Measurements from ENCODE around the gene DAP. TPM values are rescaled to one million over a fixed set of nuclear protein-coding genes. Genes with fewer than 3 reads are reported as not detected.

Gene DAP
- total RNA-seq, 2 experiments from 2014 or later: 60.5 to 64.8 TPM

- Mint-ChIP-seq H3K4me3 (no peak overlapping the region), H3K36me3 (ENCODE audit: low read depth) (peaks cover 7% of the 10 kb centered on the region), H3K4me1 (peaks cover 14% of the 10 kb centered on the region), H3K27me3 (no peaks in the 10 kb centered on the region), H3K9me3 (no peaks in the 10 kb centered on the region), H3K27ac (no peak overlapping the region)
- ChIA-PET CTCF (interaction anchor here (1.1 kb wide), 1 partner anchor 12 kb away, joined by 3 read pairs; no protein-coding TSS in a partner anchor), POLR2A (no interaction called here)
- DNase-seq: no peak
These were observed 51.1 kb downstream of the DAP start for GRCh38 chr5:10709933-10710332.

GRCh38 chr5:10709409-10709808 is 51.6 kb downstream of the DAP start:
- no peaks in the 10 kb centered on the region for H3K9me3 Mint-ChIP-seq
- no peaks in the 10 kb centered on the region for H3K27me3 Mint-ChIP-seq
- H3K4me1 Mint-ChIP-seq: peaks cover 19% of the 10 kb centered on the region
- CTCF ChIA-PET: interaction anchor here (1.1 kb wide), 1 partner anchor 12 kb away, joined by 3 read pairs; no protein-coding TSS in a partner anchor
- POLR2A ChIA-PET: no interaction called here
- peaks cover 6% of the 10 kb centered on the region for H3K36me3 Mint-ChIP-seq (ENCODE audit: low read depth)
- no peak overlapping the region for H3K27ac Mint-ChIP-seq
- no peak for DNase-seq
- H3K4me3 Mint-ChIP-seq: no peak overlapping the region

GRCh38 chr5:10708189-10708944 is 52.7 kb downstream of the DAP start:
- ChIA-PET POLR2A (no interaction called here), CTCF (no interaction called here)
- Mint-ChIP-seq H3K27ac (no peak overlapping the region), H3K27me3 (no peaks in the 10 kb centered on the region), H3K9me3 (no peaks in the 10 kb centered on the region), H3K4me3 (no peak overlapping the region), H3K4me1 (peaks cover 22% of the 10 kb centered on the region), H3K36me3 (ENCODE audit: low read depth) (peaks cover 2% of the 10 kb centered on the region)
- DNase-seq: no peak

GRCh38 chr5:10707198-10708142 is 53.6 kb downstream of the DAP start:
- Mint-ChIP-seq H3K4me1 (peaks cover 17% of the 10 kb centered on the region), H3K27me3 (no peaks in the 10 kb centered on the region), H3K36me3 (ENCODE audit: low read depth) (no peaks in the 10 kb centered on the region), H3K9me3 (no peaks in the 10 kb centered on the region), H3K4me3 (no peak overlapping the region), H3K27ac (no peak overlapping the region)
- CTCF ChIA-PET: no interaction called here
- POLR2A ChIA-PET: no interaction called here
- DNase-seq: no peak

- no peak overlapping the region for H3K4me3 Mint-ChIP-seq
- POLR2A ChIA-PET: no interaction called here
- H3K4me1 Mint-ChIP-seq: peaks cover 17% of the 10 kb centered on the region
- no peak for DNase-seq
- CTCF ChIA-PET: no interaction called here
- H3K36me3 Mint-ChIP-seq (ENCODE audit: low read depth): peaks cover 1% of the 10 kb centered on the region
- H3K9me3 Mint-ChIP-seq: no peaks in the 10 kb centered on the region
- no peaks in the 10 kb centered on the region for H3K27me3 Mint-ChIP-seq
- H3K27ac Mint-ChIP-seq: no peak overlapping the region
These were observed 54.7 kb downstream of the DAP start for GRCh38 chr5:10706326-10706725.

- Mint-ChIP-seq H3K27me3 (no peaks in the 10 kb centered on the region), H3K4me1 (peaks cover 17% of the 10 kb centered on the region), H3K36me3 (ENCODE audit: low read depth) (peaks cover 1% of the 10 kb centered on the region), H3K4me3 (no peak overlapping the region), H3K27ac (no peak overlapping the region), H3K9me3 (no peaks in the 10 kb centered on the region)
- DNase-seq: no peak
- CTCF ChIA-PET: no interaction called here
- POLR2A ChIA-PET: no interaction called here
These were observed 55.3 kb downstream of the DAP start for GRCh38 chr5:10705747-10706146.

- Mint-ChIP-seq H3K27ac (no peak overlapping the region), H3K36me3 (ENCODE audit: low read depth) (peaks cover 1% of the 10 kb centered on the region), H3K4me3 (no peak overlapping the region), H3K4me1 (peaks cover 20% of the 10 kb centered on the region), H3K9me3 (no peaks in the 10 kb centered on the region), H3K27me3 (no peaks in the 10 kb centered on the region)
- DNase-seq: no peak
- ChIA-PET CTCF (no interaction called here), POLR2A (no interaction called here)
These were observed 55.9 kb downstream of the DAP start for GRCh38 chr5:10704949-10705621.

- CTCF ChIA-PET: interaction anchor here (1.1 to 2.2 kb wide), 2 partner anchors 10 to 19 kb away, joined by 3 to 7 read pairs; no protein-coding TSS in a partner anchor
- POLR2A ChIA-PET: no interaction called here
- peaks cover 24% of the 10 kb centered on the region for H3K4me1 Mint-ChIP-seq
- no peak overlapping the region for H3K27ac Mint-ChIP-seq
- H3K9me3 Mint-ChIP-seq: no peaks in the 10 kb centered on the region
- peaks cover 1% of the 10 kb centered on the region for H3K36me3 Mint-ChIP-seq (ENCODE audit: low read depth)
- no peak for DNase-seq
- H3K4me3 Mint-ChIP-seq: no peak overlapping the region
- no peaks in the 10 kb centered on the region for H3K27me3 Mint-ChIP-seq
These were observed 57.4 kb downstream of the DAP start for GRCh38 chr5:10703676-10704075.

- H3K27ac Mint-ChIP-seq: no peak overlapping the region
- no peak for DNase-seq
- POLR2A ChIA-PET: interaction anchor here (0.7 kb wide), 1 partner anchor 274 kb away, joined by 3 read pairs; no protein-coding TSS in a partner anchor
- no peak overlapping the region for H3K4me3 Mint-ChIP-seq
- peaks cover 24% of the 10 kb centered on the region for H3K4me1 Mint-ChIP-seq
- CTCF ChIA-PET: interaction anchor here (1.1 to 2.2 kb wide), 3 partner anchors 10 to 250 kb away, joined by 3 to 7 read pairs (median 4); no protein-coding TSS in a partner anchor
- peaks cover 1% of the 10 kb centered on the region for H3K36me3 Mint-ChIP-seq (ENCODE audit: low read depth)
- no peaks in the 10 kb centered on the region for H3K9me3 Mint-ChIP-seq
- no peaks in the 10 kb centered on the region for H3K27me3 Mint-ChIP-seq
These were observed 58.0 kb downstream of the DAP start for GRCh38 chr5:10702911-10703491.

- Mint-ChIP-seq H3K27ac (no peak overlapping the region), H3K36me3 (ENCODE audit: low read depth) (peaks cover 1% of the 10 kb centered on the region), H3K9me3 (no peaks in the 10 kb centered on the region), H3K4me1 (peaks cover 24% of the 10 kb centered on the region), H3K27me3 (no peaks in the 10 kb centered on the region), H3K4me3 (no peak overlapping the region)
- POLR2A ChIA-PET: interaction anchor here (0.7 kb wide), 1 partner anchor 273 kb away, joined by 3 read pairs; no protein-coding TSS in a partner anchor
- CTCF ChIA-PET: interaction anchor here (0.6 to 2.2 kb wide), 3 partner anchors 18 to 249 kb away, joined by 3 to 7 read pairs (median 4); no protein-coding TSS in a partner anchor
- no peak for DNase-seq
These were observed 58.9 kb downstream of the DAP start for GRCh38 chr5:10702040-10702629.

- no peaks in the 10 kb centered on the region for H3K9me3 Mint-ChIP-seq
- DNase-seq: peak; percentile 29
These were observed 59.4 kb downstream of the DAP start for GRCh38 chr5:10701567-10702039.

GRCh38 chr5:10700516-10700915 is 60.5 kb downstream of the DAP start:
- no peak overlapping the region for H3K27ac Mint-ChIP-seq
- H3K9me3 Mint-ChIP-seq: no peaks in the 10 kb centered on the region
- no peak overlapping the region for H3K4me3 Mint-ChIP-seq
- CTCF ChIA-PET: interaction anchor here (0.7 to 1.5 kb wide), 3 partner anchors 12 to 248 kb away, joined by 3 to 4 read pairs (median 3); no protein-coding TSS in a partner anchor
- H3K4me1 Mint-ChIP-seq: peaks cover 25% of the 10 kb centered on the region
- no peaks in the 10 kb centered on the region for H3K27me3 Mint-ChIP-seq
- peaks cover 1% of the 10 kb centered on the region for H3K36me3 Mint-ChIP-seq (ENCODE audit: low read depth)
- DNase-seq: no peak
- POLR2A ChIA-PET: no interaction called here

More at GRCh38 chr5:10701567-10702039, 59.4 kb downstream of the DAP start:
- no peak overlapping the region for H3K27ac Mint-ChIP-seq
- H3K27me3 Mint-ChIP-seq: no peaks in the 10 kb centered on the region
- H3K4me1 Mint-ChIP-seq: peaks cover 24% of the 10 kb centered on the region
- H3K4me3 Mint-ChIP-seq: no peak overlapping the region
- ChIA-PET CTCF (interaction anchor here (0.6 to 2.2 kb wide), 4 partner anchors 17 to 248 kb away, joined by 3 to 7 read pairs (median 4); no protein-coding TSS in a partner anchor), POLR2A (no interaction called here)
- peaks cover 1% of the 10 kb centered on the region for H3K36me3 Mint-ChIP-seq (ENCODE audit: low read depth)
